ENCODE data around the gene PEPD.

Gene PEPD

GRCh38 chr19:33438987-33439781 lies 82.4 kb downstream of the PEPD start:
- DNase-seq (ENCODE audit: low read depth) = no peak

DNA sequence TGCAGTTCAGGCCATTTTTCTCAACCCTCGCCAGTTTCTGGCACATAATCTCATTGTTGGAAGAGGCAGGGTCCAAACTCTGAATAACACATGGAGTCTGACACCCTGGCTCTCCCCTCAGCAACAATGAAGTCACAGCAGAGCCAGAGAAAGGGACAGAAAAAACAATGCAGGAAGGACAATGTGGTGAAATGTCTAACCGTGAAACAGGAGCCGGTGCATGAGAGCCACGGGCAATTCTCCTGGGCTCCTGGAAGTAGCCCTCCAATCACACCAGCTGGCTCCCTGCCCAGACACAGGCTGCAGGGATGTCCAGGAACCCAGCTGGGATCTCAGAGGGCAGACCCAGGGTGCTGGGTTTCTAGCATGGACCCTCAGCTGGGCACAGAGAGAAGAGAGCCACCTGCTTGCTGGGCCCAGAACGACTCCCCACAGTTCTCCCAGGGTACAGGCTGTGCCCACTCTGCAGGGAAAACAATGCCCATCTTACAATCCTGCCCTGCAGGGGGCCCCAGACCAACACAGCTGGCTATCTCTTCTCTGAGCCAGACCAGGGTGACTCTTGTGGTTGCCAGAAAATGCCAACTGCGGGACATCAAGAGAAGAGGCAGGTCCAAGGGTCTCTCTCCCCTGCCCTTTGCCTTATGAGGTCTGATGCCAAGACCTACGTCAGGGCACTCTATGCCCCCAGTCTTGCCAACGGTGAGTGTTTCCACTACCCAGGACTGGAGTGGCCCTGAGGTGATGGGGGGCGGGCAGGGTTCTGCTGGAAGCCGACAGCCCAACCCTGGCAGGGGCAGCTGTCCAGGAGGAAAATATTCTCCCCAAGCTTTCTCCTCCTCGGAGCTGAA lies 83.5 kb downstream of the PEPD start:
- DNase-seq (ENCODE audit: low read depth) = no peak

GRCh38 chr19:33437393-33437820 lies 84.2 kb downstream of the PEPD start:
- no peak for DNase-seq (ENCODE audit: low read depth)

DNA sequence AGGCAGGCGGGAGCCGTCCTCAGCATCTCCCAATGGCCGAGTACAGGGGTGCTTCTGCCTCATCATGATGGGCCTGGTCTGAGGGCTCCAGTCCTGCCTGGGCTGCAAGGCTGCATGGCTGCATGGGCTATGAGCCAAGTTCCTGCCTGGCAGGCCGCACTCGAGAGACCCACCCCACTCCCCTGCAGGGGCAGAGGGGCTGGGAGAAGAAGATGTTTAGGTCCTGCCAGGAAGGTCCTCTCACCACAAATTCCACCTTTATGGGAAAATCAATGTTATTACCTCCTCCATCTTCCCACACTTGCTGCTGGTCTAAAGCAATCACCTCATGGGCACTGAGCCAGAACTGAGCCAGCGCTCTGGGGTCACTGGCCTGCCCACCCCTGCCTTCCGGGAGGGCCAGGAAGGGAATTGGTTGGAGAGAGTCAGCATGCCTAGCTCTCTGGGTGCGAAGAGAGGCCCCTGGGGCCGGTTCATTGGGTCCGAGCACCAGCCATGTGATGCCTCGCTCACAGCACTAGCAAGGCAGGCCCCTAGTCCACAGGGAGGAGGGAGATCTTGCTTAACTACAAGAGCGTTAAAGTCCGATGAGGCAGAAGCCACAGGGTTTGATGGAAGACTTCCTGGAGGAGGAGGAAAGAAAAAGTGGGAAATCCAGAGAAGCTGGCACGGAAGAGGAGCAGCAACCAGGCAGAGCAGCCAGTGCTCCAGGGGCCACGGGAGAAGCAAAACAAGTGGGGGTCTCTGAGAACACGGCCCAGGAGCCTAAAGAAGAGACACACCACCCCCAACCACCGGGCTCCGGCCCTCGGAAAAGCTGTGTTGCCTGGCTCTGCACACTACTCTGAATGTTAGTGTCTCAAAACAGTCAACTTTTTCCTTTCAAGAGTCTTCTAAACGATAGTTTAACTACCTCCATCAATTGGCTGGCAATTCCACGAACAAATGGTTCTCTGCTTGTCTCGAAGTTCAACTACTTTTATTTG lies 84.9 kb downstream of the PEPD start:
- DNase-seq (ENCODE audit: low read depth) = peak; percentile 5

DNA sequence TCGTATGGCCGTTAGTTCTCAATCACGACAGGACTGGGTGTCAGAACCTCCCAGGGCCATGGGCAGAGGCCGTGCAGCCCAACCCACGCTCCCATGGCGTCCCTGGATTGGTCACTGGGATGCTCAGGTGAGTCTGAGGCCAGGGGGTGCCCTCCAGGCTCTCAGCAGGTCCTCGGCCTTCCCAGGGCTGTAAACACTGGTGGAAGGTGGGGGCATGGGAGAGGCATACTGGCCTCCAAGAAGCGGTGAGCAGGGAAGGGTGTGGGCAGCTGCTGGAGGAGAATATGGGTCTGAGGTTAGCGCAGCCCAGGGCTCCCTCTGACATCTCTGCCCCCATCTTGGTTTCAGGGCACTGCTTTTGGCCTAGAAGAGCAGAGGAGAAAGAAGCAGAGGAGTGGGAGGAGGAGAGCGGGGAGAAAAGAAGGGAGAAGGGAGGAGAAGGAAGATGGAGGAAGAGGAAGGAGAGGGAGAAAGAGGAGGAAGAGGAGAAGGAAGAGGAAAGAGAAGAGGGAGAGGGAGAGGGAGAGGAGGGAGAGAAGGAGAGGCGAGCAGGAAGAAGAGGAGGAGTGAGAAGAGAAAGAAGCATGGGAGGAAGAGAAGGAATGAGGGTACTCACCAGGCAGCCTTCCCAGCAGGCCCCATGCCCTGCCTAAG lies 85.8 kb downstream of the PEPD start:
- DNase-seq (ENCODE audit: low read depth) = no peak

DNA sequence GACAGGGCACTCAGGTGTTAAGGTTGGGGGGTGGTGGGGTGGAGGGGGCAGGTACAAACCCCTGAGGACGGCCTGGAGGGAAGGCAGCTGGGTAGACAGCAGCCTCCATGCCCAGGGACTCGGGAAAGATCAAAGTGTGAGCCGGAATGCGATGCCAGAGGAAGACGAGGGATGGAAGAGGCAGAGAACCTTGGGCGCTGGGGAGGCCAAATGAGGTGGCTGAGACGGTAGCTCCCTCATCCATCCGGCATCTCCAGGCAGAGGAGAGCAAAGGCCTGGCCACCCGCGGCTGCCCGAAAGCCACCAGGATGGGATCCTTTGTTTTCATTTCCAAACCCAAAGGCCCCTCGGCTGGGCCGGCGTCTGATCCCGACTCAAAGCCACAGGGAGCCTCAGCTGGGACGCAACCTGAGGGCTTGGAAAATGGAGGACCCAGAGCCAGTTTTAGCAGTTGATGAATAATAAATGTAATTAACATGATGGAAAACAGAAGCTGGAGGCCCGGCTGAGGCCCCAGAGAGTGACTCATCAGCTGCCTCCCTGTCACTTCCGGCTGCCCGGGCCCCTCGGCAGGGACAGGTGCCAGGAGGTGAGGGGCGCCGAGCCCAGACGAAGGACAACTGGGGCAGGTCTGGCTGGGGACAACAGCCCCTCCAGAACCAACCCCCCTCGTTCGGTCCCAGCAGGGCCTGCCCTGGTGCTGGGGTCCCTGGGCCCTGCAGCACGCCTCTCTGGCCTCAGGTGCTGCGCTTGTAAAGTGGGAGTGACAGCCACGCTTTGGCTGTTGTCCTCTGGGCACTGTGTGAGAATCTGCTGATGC lies 86.5 kb downstream of the PEPD start:
- DNase-seq (ENCODE audit: low read depth) = peak; percentile 46

GRCh38 chr19:33434069-33434885 lies 87.3 kb downstream of the PEPD start:
- DNase-seq (ENCODE audit: low read depth) = no peak

GRCh38 chr19:33432446-33433170 lies 89.0 kb downstream of the PEPD start:
- DNase-seq (ENCODE audit: low read depth) = no peak

GRCh38 chr19:33432015-33432414 lies 89.6 kb downstream of the PEPD start:
- no peak for DNase-seq (ENCODE audit: low read depth)

- DNase-seq (ENCODE audit: low read depth) = peak; percentile 37
These were observed 90.8 kb downstream of the PEPD start for GRCh38 chr19:33430674-33431277.

DNA sequence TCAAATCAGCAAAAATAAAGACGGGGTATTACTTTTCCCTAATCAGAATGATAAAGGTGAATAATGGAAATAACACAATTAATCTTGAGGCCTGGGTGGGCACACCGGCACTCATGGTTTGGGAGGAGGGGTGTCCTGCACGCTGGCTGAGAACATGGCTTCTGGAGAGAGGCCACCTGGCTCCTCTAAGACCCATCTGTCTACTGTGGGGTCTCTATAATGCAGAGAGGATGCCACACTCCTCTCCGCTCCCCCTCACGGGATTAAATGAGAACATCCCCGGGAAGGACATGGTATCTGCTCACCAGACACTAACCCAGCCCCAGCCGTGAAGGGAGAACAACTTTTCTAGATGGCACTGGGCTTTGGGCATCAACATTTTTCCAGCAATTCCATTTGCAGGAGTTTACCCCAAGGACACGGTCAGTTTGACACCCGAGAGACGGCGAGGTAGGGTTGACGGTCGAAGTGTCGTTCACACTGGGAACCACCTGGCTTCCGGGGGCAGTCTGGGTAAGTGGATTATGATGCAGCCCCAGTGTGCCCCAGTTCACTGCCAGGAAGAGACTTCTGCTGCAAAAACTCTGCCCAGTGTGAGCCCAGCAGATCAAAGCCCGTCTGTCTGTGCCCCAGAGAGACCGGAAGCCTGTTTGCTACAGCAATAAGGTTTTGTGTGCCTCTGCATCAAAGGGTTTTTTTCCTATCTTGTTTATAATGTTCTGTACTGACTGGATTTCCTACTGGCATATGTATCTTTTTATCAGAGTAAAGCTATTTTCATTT lies 91.5 kb downstream of the PEPD start:
- no peak for DNase-seq (ENCODE audit: low read depth)

- DNase-seq (ENCODE audit: low read depth) = no peak
These were observed 92.9 kb downstream of the PEPD start for GRCh38 chr19:33428627-33429125.

DNA sequence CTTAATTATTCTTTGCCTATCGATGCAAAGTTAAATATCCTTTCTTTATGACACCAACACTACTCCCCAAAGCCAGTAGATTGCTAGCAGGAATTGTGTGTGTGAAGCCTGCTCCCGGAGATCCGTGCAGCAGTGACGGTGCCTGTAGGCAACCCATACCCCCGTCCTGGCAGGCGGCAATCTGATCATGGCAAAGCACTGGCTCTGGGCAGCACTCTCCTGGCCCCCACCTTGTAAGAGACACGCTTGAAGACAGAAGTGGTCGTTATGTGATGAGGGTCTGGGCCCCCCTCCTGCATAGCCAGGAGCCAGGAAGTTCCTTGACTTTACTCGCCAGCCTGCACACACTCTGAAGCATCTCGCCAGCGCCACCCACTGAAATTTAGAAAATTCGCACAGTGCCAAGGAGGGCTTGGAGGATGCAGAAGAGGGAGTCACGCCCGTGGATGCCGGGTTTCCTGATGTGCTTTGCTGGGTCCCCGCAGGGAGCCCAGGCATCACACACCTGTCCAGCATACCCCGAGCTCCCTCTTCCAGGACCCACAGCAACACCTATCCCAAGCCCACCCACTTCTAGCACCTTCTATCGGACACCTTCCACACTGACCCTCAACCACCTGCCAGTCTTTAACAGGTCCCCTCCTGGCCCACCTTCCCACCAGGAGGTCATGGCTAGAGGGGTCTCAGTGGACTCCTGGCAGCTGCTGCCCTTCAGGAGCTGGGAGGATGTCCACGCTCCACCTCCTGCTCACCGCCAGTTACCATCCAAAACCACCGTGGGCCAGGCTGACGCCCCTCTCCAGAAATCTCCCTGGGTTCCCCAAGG lies 93.6 kb downstream of the PEPD start:
- DNase-seq (ENCODE audit: low read depth) = no peak

GRCh38 chr19:33426621-33427361 lies 94.8 kb downstream of the PEPD start:
- DNase-seq (ENCODE audit: low read depth) = no peak

DNA sequence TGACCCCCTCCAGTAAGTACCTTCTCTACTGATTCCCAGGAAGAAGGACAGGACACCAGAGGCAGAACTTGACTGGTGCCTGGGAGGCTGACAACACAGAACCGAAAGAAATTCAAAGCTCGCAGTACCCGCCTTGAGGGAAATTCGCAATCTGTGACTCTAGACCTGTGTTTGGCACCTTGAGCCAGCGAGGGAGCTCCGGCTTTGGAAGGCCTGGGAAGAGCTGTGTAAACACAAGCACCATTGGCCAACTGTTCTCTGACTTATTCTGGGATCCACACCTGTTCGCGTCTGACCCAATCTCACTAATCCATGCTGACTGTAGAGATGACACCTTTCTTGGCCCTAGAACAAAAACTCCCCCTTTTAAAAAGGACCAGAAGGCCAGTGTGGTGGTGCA lies 97.4 kb downstream of the PEPD start:
- DNase-seq (ENCODE audit: low read depth) = no peak

All from amniotic epithelial cell (primary cell).